IPS-NIHi7 (cell line): ENCODE data around the gene NSMF.
A peak's percentile ranks its signal among the peaks of the same experiment; 100 is the strongest.
"Not testable (repeated sequence)": the region's sequence is repeated elsewhere in the genome, so short reads cannot be mapped to it uniquely, and the experiment has no call there.

Source experiments
- DNase-seq: peaks from one replicate; pipeline ENCODE4 v3.0.0; 2012; ENCODE audit warnings: mixed read lengths; ENCODE audit errors: extremely low spot score

NSMF gene

GRCh38 chr9:137415451-137415850, 43.7 kb downstream of the NSMF start:
- DNase-seq = no peak

- DNase-seq = no peak
Observed at GRCh38 chr9:137412431-137412830, 46.7 kb downstream of the NSMF start.

DNA sequence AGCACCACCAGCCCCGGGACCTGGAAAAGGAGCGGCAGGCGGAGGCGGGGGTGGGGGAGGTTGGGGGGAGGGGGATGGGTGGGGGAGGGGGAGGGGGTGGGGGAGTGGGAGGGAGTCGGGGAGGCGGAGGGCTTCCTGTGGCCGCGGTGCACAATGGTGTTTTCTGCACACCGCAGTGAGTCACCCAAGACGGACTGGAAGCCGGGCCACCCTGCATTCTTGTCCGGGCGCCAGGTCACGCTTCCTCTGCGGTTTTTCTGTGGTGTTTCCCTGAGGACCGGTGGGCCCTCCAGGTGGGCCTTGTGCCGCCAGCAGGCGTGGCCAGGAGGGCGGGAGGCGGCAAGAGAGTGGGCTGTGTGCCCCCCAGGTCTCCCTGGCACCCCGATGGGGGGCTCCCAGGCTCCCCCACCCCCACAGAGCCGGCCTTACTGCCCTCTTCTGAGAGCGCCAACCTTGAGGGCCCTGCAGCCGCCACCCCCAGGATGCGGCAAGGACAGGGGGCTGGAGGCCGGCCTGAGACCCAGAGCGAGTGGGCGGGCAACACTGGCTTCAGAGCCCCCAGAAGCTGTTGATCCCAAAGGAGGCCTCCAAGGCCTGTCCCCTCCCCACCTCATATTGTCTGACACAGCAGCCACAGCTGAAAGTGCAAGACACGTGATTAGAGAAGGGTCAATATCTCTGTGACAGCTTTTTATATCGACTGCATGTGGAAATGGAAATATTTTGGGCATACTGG, 47.3 kb downstream of the NSMF start:
- DNase-seq = no peak

- DNase-seq = no peak
Observed at GRCh38 chr9:137411260-137411644, 47.9 kb downstream of the NSMF start.

DNA sequence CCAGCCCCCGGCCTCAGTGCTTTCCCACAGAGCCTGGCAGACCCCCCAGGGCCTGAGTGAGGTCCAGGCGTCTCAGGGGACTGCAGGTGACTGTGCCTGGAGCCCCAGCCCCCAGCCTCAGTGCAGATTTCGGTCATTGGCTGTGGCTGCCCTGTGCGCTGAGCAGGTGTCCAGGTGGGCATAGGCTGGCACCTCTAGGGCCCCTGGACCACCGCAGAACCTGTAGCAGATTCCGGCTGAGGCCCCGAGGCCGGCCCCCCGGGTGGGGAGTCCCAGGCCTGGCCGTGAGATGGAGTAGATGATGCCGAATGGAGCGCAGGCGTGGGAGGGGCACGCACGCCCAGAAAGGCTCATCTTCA, 48.3 kb downstream of the NSMF start:
- no peak for DNase-seq

GRCh38 chr9:137410236-137410890, 48.8 kb downstream of the NSMF start:
- DNase-seq = not testable (repeated sequence)

DNA sequence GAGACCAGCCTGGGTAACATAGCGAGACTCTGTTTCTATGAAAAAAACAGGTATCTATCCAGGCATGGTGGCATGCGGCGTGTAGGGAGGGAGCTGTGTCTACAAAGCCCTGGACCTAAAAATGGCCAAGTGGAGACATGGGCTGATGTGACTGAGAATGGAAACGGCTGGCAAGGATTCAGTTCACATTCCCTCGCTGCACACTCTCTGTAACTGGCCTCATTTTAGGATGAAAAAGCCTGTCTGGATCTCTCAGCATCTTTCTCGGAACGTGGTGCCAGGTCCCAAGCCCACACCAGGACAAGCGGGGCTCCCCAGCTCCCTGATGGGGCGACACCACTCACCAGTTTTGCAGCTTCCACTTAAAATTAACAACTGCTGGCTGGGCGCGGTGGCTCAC, 49.6 kb downstream of the NSMF start:
- DNase-seq = no peak

GRCh38 chr9:137408651-137409405, 50.3 kb downstream of the NSMF start:
- no peak for DNase-seq

GRCh38 chr9:137407590-137408300, 51.4 kb downstream of the NSMF start:
- no peak for DNase-seq

GRCh38 chr9:137406876-137407589, 52.1 kb downstream of the NSMF start:
- peak; percentile 95 for DNase-seq

DNA sequence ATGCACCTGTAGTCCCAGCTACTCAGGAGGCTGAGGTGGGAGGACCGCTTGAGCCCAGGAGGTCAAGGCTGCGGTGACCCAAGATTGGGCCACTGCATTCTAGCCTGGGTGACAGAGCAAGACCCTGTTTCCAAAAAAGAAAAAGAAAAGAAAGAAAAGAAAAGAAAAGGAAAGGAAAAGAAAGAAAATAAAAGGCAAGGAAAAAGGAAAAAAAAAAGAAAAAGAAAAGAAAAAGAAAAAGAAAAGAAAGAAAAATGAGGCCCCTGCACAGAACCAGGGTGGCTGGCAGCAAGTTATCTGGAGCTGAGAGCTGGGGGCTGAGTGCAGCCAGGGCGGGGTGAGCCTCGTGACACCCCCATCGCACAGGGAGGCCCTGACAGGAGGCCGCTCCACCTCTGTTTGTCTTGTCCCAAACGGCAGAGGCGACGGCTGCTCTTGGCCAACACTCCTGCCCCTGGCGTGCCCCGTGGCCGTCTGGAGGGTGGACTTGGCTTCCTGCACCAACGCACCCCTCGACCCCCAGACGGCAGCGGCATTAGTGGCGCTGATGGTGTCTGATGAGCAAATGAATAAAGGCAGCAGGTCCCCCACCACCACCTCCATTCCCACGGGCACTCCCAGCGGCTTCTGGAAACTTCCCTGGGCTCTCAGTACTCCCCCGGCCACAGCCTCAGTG, 52.9 kb downstream of the NSMF start:
- DNase-seq = no peak

DNA sequence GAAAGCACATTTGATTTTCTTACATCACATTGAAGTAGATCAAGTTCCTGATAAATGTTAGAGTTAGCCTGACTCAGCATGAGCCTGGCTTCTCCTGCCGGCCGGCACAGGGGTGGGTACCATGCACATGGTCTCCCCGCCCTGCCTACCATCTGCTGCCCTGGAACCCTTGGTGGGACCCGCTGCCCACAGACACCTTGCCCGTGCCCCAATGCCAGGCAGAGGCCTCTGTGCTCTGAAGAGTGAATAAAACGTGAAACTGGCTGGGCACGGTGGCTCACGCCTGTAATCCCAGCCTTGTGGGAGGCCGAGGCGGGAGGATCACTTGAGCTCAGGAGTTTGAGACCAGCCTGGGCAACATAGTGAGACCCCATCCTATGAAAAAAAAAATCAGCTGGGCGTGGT, 53.5 kb downstream of the NSMF start:
- DNase-seq = no peak

DNA sequence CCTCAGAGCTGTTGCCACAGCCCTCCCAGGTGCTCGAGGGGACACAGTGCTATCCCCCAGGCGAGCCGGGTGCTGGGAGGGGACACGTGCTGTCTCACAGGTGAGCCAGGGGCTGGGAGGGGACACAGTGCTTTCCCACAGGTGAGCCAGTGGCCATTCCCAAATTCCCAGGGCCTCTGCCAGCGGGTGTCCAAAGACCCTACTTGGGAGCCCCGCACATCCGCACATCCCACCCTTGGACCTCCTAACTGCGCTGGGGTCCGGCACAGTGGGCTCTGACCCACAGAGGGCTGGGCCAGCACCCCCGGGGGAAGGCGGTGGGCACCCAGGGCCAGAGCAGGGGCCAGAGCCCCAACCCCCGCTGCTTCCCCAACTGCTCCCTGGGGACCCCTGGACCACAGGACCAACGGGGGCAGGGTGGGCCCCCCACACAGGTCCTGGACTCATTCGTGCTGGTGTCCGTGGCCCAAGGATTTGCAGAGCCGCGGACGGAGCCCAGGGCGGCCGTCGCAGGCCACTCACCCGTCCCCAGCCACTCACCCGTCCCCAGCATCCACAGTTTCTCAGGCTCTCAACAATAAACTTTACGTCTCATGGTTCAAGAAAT, 54.1 kb downstream of the NSMF start:
- DNase-seq = no peak

DNA sequence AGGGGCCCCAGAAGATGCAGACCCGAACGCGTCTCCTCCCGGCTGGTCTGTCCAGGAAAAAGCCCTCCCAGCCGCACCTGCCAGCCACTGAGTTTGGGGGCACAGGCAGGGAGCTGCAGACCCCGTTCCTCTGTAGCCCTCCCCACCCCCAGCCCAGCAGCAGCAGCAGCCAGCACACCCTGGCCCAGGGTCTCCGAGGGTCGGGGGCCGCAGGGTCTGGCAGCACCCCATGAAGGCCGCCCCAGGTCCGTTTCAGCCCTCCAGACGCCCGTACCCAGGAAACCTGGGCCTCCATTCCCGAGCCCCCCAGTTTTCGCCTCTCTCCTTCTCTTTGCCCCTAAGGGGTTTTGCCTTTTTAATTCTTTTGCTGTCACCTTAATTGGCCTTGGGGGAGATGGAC, 55.9 kb downstream of the NSMF start:
- DNase-seq = no peak

DNA sequence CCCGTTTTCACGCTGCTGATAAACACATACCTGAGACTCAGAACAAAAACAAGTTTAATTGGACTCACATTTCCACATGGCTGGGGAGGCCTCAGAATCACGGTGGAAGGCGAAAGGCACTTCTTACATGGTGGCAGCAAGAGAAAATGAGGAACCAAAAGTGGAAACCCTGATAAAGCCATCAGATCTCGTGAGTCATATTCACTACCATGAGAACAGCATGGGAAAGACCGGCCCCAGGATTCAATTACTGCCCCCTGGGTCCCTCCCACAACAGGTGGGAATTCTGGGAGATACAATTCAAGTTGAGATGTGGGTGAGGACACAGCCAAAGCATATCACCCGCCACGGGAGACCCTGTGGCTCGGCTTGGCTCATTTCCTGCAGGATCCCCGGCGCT, 56.4 kb downstream of the NSMF start:
- DNase-seq = no peak

DNA sequence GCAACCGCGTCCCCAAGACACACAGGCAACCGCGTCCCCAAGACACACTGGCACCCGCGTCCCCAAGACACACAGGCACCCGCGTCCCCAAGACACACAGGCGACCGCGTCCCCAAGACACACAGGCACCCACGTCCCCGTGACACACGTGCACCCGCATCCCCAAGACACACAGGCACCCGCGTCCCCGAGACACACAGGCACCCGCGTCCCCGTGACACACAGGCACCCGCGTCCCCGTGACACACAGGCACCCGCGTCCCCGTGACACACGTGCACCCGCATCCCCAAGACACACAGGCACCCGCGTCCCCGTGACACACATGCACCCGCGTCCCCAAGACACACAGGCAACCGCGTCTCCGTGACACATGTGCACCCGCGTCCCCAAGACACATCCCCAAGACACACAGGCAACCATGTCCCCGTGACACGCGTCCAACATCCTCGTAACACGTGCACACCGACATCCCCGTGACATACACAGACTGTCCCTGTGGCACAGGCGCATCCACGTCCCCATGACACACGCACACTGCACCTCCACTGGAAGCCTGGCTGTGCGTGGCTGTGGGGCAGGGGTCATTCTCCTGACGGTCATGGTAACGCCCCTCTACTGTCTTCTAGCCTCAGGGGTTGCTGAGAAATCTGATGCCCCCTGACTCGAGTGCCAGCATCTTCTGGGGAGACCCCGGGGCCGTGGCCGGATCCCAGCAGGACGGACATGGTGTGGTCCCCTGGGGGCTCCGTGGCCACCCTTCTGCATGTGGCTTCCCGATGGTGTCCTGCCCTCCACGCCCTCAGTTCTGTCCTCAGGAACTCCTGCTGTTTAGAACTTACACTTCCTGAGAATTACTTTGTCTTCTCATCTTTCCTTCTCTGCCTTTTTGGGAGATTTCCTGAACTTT, 60.3 kb downstream of the NSMF start:
- no peak for DNase-seq

DNA sequence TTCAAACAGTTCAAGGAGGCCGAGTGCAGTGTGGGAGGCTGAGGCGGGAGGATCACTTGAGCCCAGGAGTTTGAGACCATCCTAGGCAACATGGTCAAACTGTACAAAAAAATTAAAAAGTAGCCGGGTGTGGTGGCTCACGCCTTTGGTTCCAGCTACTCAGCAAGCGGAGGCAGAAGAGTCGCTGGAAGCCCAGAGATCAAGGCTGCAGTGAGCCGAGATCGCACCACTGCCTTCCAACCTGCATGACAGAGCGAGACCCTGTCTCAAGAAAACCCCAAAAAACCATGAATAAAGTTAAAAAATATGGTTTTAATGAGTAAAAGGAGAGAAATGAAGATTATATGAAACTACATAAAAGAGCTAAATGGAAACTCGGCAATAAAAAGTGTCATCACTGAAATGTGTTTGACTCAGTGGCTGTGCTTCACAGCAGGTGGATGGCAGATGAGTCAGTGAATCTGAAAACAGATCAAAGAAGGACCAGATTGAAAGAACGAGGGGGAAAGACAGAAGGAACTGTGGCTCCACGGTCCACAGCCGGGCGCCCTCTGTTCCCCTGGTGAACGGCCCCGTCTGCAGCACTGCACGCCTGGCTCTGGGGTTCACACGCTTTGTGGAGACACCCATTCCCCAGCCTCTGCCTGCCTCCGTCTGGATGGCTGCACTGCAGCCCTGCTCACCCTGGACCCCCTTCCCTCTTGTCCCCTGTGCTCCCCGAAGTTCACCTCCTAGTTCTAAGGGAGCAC, 61.3 kb downstream of the NSMF start:
- no peak for DNase-seq
